ENCODE data around the gene ZNF329. TPM values are rescaled to one million over a fixed set of nuclear protein-coding genes. Genes with fewer than 3 reads are reported as not detected.

Gene ZNF329
- total and polyA plus RNA-seq, 9 of the 15 experiments (the other 6 are each of a cell fraction or from before 2014, with no cell fraction given): 0.21 to 3.6 (median 2.2) TPM

DNA sequence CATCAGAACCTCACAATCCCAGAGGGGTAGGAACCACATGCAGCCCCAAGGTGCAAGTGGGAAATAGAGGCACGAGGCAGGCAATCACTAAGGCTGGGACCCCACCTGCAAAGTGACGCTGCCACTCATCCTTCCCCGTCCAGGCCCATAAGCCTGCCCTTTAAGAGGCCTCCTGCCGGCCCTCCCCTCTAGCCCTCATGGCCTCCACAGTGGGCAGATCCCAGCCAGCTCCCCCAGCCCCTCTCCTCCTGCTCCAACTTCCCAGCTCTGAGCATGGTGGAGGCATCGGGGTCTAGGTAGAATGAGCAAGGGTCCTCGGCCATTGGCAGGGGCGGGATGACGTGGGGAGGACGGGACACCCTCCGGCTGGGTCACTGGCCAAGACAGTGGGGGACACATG, 55.3 kb downstream of the ZNF329 start:
- no peaks in the 10 kb centered on the region for H3K9me1 ChIP-seq (ENCODE audit: control insufficient read depth, insufficient read depth, low read length)
- H3K4me3 ChIP-seq: no peak overlapping the region
- no peak for FAIRE-seq
- H3K9me3 ChIP-seq (replicated peaks; ENCODE audit: control insufficient read depth, insufficient read depth, low read depth, low read length): no peaks in the 10 kb centered on the region
- in situ Hi-C loops (cut with MboI) (no loop called here), intact Hi-C loops (cut with micrococcal nuclease) (no loop called here)
- ChIA-PET CTCF (ENCODE audit: low intra/inter-chr PET ratio) (no interaction called here), POLR2A (no interaction called here)
- BruUV-seq (replicated peaks): no TSS peak
- H3K9ac ChIP-seq (ENCODE audit: insufficient read depth in 1 of 2, low read depth in 2 of 2, low read length in 2 of 2): no peak overlapping the region
- H3K36me3 ChIP-seq (ENCODE audit: control insufficient read depth, insufficient read depth, low read length): no peaks in the 10 kb centered on the region
- DNase-seq (ENCODE audit: extremely low read depth in 1 of 4, low spot score in 3 of 4): no peak
- H2AFZ ChIP-seq (ENCODE audit: low read depth, low read length): no peak overlapping the region
- H4K20me1 ChIP-seq (replicated peaks; ENCODE audit: control insufficient read depth, insufficient read depth, low read length): no peaks in the 10 kb centered on the region
- no peak overlapping the region for H3K4me2 ChIP-seq (ENCODE audit: insufficient read depth, low read length)
- no peak for ATAC-seq
- no peak overlapping the region for H3K27ac ChIP-seq (ENCODE audit: extremely low read depth, low read depth, low read length)
- WGBS (ENCODE audit: insufficient coverage, low coverage, missing lambda C conversion rate): 3% methylated on average over 10 of the region's 10 CpGs
- H3K27me3 ChIP-seq (ENCODE audit: control insufficient read depth in 2 of 2, insufficient read depth in 2 of 2, low read length in 2 of 2): no peaks in the 10 kb centered on the region
- peaks cover 0 to 6% of the 10 kb centered on the region in 2 experiments; a peak in 1 of 5 replicates for H3K4me1 ChIP-seq (replicated peaks in 1 of 2; ENCODE audit: control insufficient read depth in 2 of 2, insufficient read depth in 2 of 2, low read length in 2 of 2)
- no peaks in the 10 kb centered on the region for H3K79me2 ChIP-seq (ENCODE audit: control insufficient read depth, insufficient read depth, low read length)
- TF ChIP-seq EGR1 (conservative IDR thresholded peaks at IDR 0.05) (no peak), HNRNPUL1 (IDR thresholded peaks at IDR 0.05; ENCODE audit: low read length) (no peak), HCFC1 (IDR thresholded peaks at IDR 0.05; ENCODE audit: low read depth, low read length) (no peak), STAT5B (CRISPR knock-in tag; IDR thresholded peaks at IDR 0.05) (no peak), MCM2 (IDR thresholded peaks at IDR 0.05; ENCODE audit: low read depth) (no peak), CAMTA2 (CRISPR knock-in tag; conservative IDR thresholded peaks at IDR 0.05) (no peak), RHOXF2B (CRISPR knock-in tag; conservative IDR thresholded peaks at IDR 0.05) (no peak), SNIP1 (IDR thresholded peaks at IDR 0.05; ENCODE audit: low read depth) (no peak)
- TF ChIP-seq, protein P1, sequence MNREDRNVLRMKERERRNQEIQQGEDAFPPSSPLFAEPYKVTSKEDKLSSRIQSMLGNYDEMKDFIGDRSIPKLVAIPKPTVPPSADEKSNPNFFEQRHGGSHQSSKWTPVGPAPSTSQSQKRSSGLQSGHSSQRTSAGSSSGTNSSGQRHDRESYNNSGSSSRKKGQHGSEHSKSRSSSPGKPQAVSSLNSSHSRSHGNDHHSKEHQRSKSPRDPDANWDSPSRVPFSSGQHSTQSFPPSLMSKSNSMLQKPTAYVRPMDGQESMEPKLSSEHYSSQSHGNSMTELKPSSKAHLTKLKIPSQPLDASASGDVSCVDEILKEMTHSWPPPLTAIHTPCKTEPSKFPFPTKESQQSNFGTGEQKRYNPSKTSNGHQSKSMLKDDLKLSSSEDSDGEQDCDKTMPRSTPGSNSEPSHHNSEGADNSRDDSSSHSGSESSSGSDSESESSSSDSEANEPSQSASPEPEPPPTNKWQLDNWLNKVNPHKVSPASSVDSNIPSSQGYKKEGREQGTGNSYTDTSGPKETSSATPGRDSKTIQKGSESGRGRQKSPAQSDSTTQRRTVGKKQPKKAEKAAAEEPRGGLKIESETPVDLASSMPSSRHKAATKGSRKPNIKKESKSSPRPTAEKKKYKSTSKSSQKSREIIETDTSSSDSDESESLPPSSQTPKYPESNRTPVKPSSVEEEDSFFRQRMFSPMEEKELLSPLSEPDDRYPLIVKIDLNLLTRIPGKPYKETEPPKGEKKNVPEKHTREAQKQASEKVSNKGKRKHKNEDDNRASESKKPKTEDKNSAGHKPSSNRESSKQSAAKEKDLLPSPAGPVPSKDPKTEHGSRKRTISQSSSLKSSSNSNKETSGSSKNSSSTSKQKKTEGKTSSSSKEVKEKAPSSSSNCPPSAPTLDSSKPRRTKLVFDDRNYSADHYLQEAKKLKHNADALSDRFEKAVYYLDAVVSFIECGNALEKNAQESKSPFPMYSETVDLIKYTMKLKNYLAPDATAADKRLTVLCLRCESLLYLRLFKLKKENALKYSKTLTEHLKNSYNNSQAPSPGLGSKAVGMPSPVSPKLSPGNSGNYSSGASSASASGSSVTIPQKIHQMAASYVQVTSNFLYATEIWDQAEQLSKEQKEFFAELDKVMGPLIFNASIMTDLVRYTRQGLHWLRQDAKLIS (CRISPR knock-in tag; IDR thresholded peaks at IDR 0.05): no peak
- TF ChIP-seq, protein P2, sequence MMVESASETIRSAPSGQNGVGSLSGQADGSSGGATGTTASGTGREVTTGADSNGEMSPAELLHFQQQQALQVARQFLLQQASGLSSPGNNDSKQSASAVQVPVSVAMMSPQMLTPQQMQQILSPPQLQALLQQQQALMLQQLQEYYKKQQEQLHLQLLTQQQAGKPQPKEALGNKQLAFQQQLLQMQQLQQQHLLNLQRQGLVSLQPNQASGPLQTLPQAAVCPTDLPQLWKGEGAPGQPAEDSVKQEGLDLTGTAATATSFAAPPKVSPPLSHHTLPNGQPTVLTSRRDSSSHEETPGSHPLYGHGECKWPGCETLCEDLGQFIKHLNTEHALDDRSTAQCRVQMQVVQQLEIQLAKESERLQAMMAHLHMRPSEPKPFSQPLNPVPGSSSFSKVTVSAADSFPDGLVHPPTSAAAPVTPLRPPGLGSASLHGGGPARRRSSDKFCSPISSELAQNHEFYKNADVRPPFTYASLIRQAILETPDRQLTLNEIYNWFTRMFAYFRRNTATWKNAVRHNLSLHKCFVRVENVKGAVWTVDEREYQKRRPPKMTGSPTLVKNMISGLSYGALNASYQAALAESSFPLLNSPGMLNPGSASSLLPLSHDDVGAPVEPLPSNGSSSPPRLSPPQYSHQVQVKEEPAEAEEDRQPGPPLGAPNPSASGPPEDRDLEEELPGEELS (CRISPR knock-in tag; IDR thresholded peaks at IDR 0.05; ENCODE audit: borderline replicate concordance): no peak
- TF ChIP-seq, protein P3, sequence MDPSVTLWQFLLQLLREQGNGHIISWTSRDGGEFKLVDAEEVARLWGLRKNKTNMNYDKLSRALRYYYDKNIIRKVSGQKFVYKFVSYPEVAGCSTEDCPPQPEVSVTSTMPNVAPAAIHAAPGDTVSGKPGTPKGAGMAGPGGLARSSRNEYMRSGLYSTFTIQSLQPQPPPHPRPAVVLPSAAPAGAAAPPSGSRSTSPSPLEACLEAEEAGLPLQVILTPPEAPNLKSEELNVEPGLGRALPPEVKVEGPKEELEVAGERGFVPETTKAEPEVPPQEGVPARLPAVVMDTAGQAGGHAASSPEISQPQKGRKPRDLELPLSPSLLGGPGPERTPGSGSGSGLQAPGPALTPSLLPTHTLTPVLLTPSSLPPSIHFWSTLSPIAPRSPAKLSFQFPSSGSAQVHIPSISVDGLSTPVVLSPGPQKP (CRISPR knock-in tag; IDR thresholded peaks at IDR 0.05): no peak
- TF ChIP-seq, protein P4, sequence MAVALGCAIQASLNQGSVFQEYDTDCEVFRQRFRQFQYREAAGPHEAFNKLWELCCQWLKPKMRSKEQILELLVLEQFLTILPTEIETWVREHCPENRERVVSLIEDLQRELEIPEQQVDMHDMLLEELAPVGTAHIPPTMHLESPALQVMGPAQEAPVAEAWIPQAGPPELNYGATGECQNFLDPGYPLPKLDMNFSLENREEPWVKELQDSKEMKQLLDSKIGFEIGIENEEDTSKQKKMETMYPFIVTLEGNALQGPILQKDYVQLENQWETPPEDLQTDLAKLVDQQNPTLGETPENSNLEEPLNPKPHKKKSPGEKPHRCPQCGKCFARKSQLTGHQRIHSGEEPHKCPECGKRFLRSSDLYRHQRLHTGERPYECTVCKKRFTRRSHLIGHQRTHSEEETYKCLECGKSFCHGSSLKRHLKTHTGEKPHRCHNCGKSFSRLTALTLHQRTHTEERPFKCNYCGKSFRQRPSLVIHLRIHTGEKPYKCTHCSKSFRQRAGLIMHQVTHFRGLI (CRISPR knock-in tag; IDR thresholded peaks at IDR 0.05): no peak

Data from K562 (cell line).